Natural killer cell (primary cell): Measurements from ENCODE around the gene LAMA5. TPM values are rescaled to one million over a fixed set of nuclear protein-coding genes. Genes with fewer than 3 reads are reported as not detected.

Experiments used
- ATAC-seq, 3 donors: fragments of 150-1000 bp in 2 of 3; fragments of 200-7000 bp in 1 of 3; cut with Tn5 transposase; 1 replicate in 1 of 3; 2 replicates in 2 of 3; pipeline ENCODE4 v1.10.0; 2021; ENCODE audit warnings: mild to moderate bottlenecking in 2 of 3, moderate library complexity in 2 of 3
- DNase-seq, 2 donors: peaks; one replicate each; pipeline versions ENCODE4 v3.0.0 to v3.0.0-alpha.2; 2013 to 2021; ENCODE audit warnings: mixed read lengths in 1 of 2
- H3K27ac ChIP-seq: one replicate; pipeline ENCODE4 v1.5.1; 2013; ENCODE audit warnings: mild to moderate bottlenecking, low read length
- H3K27me3 ChIP-seq: one replicate; pipeline ENCODE4 v1.6.1; 2013; ENCODE audit warnings: low read length; ENCODE audit not compliant: control insufficient read depth, insufficient read depth
- H3K36me3 ChIP-seq: one replicate; pipeline ENCODE4 v1.6.1; 2013; ENCODE audit warnings: low read length; ENCODE audit not compliant: control insufficient read depth, insufficient read depth
- H3K4me1 ChIP-seq: one replicate; pipeline ENCODE4 v1.6.1; 2013; ENCODE audit warnings: low read length; ENCODE audit not compliant: control insufficient read depth, insufficient read depth
- H3K4me3 ChIP-seq: one replicate; pipeline ENCODE4 v1.5.1; 2013; ENCODE audit warnings: low read length
- H3K9me3 ChIP-seq: one replicate; pipeline ENCODE4 v1.6.1; 2013; ENCODE audit warnings: low read length; ENCODE audit not compliant: control insufficient read depth, insufficient read depth
- H3K27ac Mint-ChIP-seq, 2 donors: one replicate each; pipeline ENCODE4 v1.8.0; 2022; ENCODE audit warnings: mild to moderate bottlenecking in 2 of 2, mixed read lengths in 2 of 2, moderate library complexity in 1 of 2
- H3K27me3 Mint-ChIP-seq, 2 donors: one replicate each; pipeline ENCODE4 v1.8.0; 2022; ENCODE audit warnings: low read depth in 2 of 2, mixed read lengths in 2 of 2
- H3K36me3 Mint-ChIP-seq: one replicate; pipeline ENCODE4 v1.8.0; 2022; ENCODE audit warnings: mixed read lengths
- H3K4me1 Mint-ChIP-seq, 2 donors: one replicate each; pipeline ENCODE4 v1.8.0; 2022; ENCODE audit warnings: mixed read lengths in 2 of 2
- H3K4me3 Mint-ChIP-seq: one replicate; pipeline ENCODE4 v1.8.0; 2022; ENCODE audit warnings: mild to moderate bottlenecking, moderate library complexity, mixed read lengths
- H3K9me3 Mint-ChIP-seq, 2 donors: one replicate each; pipeline ENCODE4 v1.8.0; 2022; ENCODE audit warnings: mixed read lengths in 2 of 2
- WGBS: methylation state at CpG from one replicate; pipeline ENCODE4 v1.1.7; 2013; ENCODE audit warnings: missing lambda C conversion rate; ENCODE audit not compliant: insufficient coverage; 5-methylcytosine and 5-hydroxymethylcytosine counted together
- intact Hi-C: fragments of 100-400 bp; cut with micrococcal nuclease; formaldehyde crosslinking; loops from one replicate; pipeline ENCODE4 v1.14.2; 2022
- total RNA-seq, 4 donors: library from RNA; stranded (reverse); fragments of 120-200 nt in 1 of 4; gene quantifications; one replicate each; pipeline versions ENCODE4 v1.2.3 to v1.2.4, GENCODE V29; 2013 to 2022
- TF ChIP-seq, protein P1 (sequence below): fragments of 200-600 bp; IDR thresholded peaks from one replicate; pipeline ENCODE4 v1.8.0; 2022; ENCODE audit warnings: antibody characterized with exemption

LAMA5 gene
- total RNA-seq, 3 donors from 2014 or later (not counting 1 experiment from before 2014, with no cell fraction given): 1.0 to 4.3 (median 1.4) TPM

DNA sequence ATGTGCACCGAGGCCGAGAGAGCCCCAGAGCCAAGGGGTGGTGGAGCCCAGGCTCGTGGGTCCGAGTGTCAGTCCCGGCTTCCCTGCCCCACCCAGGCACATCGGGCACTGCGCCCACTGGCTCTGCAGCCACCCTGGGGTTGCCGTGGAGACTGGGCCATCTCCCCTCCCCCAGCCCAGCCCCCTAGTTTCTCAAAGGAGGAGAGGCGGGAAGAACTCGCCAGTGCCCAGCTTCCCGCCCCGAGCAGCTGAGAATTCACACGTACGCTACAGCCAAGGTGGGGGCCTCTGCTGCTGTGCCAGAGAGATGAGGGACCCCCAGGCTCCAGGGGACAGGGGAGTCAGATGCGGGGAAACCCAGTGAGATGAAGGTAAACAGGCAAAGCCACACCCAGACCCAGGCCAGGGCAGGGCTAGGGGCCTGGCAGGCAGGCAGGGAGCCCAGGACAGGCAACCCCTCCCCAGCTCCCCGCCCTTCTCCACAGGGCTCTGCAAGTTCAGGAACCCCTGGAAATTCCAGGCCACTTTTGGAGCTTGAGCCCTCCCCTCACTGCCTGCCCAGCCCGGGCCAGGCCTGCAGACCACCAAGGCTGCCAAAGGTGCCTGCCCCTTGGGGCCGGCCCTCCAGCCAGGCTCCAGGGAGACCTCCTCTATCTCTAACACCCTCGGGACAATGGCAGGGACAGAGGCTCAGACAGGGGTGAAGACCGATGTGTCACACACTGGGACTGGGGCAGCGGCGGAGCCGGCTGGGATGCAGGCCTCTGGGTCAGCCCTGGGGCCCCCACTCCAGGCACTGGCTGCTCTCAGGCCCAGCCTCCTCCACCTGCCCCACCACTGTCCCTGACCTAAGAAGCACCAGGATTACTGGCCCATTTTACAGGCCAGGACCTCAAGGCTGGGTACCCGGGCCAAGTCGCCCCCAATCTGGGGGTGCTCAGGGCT is 6.0 kb downstream of the LAMA5 start:
- Mint-ChIP-seq H3K36me3 (no peaks in the 10 kb centered on the region), H3K27ac (no peak overlapping the region), H3K4me3 (no peak overlapping the region), H3K4me1 (no peaks in the 10 kb centered on the region), H3K27me3 (peaks cover 0 to 11% of the 10 kb centered on the region in 2 donors), H3K9me3 (no peaks in the 10 kb centered on the region)
- H3K27me3 ChIP-seq: peaks cover 5% of the 10 kb centered on the region
- ATAC-seq (no peak), DNase-seq (no peak)
- H3K4me3 ChIP-seq: no peak overlapping the region
- no peak overlapping the region for H3K27ac ChIP-seq
- H3K4me1 ChIP-seq: peaks cover 2% of the 10 kb centered on the region
- H3K36me3 ChIP-seq: no peaks in the 10 kb centered on the region
- no peaks in the 10 kb centered on the region for H3K9me3 ChIP-seq
- WGBS: 83% methylated on average over 25 of the region's 25 CpGs
- TF ChIP-seq, protein P1, sequence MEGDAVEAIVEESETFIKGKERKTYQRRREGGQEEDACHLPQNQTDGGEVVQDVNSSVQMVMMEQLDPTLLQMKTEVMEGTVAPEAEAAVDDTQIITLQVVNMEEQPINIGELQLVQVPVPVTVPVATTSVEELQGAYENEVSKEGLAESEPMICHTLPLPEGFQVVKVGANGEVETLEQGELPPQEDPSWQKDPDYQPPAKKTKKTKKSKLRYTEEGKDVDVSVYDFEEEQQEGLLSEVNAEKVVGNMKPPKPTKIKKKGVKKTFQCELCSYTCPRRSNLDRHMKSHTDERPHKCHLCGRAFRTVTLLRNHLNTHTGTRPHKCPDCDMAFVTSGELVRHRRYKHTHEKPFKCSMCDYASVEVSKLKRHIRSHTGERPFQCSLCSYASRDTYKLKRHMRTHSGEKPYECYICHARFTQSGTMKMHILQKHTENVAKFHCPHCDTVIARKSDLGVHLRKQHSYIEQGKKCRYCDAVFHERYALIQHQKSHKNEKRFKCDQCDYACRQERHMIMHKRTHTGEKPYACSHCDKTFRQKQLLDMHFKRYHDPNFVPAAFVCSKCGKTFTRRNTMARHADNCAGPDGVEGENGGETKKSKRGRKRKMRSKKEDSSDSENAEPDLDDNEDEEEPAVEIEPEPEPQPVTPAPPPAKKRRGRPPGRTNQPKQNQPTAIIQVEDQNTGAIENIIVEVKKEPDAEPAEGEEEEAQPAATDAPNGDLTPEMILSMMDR: no peak
- intact Hi-C loops: no loop called here

DNA sequence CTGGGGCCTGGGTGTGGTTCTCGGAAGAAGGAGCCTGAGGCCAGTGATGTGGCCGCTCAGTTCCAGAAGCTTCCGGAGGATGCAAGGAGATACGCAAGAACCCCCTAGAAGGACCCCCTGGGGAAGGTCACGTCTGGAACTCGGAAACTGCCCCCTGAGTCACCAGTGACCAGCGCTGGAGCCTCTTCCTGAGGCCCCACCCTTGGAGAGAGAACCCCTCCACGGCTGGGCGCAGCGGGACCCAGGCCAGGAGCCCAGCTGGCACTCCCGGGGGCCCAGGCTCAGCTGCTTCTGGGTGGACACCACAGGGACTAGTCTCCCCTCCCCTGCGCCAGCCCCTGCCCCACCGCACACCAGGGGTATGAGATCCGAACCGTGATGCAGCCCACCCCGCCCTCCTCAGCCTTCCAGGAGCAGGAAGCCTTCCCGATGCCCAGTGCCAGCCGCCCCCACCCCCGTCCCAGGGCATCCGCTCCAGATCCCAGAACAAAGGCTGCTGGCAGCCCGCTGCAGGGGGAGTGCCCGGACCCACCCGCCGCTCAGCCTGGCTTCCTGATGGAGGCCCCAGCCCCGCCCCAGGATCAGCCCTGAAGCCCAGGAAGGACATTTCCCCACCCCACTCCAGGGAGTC is 7.5 kb downstream of the LAMA5 start:
- H3K27ac Mint-ChIP-seq: no peak overlapping the region
- Histone ChIP-seq H3K27me3 (no peaks in the 10 kb centered on the region), H3K27ac (no peak overlapping the region), H3K4me3 (no peak overlapping the region), H3K9me3 (no peaks in the 10 kb centered on the region), H3K4me1 (no peaks in the 10 kb centered on the region), H3K36me3 (no peaks in the 10 kb centered on the region)
- H3K9me3 Mint-ChIP-seq: no peaks in the 10 kb centered on the region
- H3K36me3 Mint-ChIP-seq: no peaks in the 10 kb centered on the region
- DNase-seq: no peak
- H3K4me3 Mint-ChIP-seq: no peak overlapping the region
- no peaks in the 10 kb centered on the region for H3K4me1 Mint-ChIP-seq
- H3K27me3 Mint-ChIP-seq: peaks cover 0 to under 1% of the 10 kb centered on the region in 2 donors
- intact Hi-C loops: no loop called here
- no peak for ATAC-seq
- 84% methylated on average over 25 of the region's 25 CpGs for WGBS
- TF ChIP-seq, protein P1: no peak

GRCh38 chr20:62359043-62359490 is 8.0 kb downstream of the LAMA5 start:
- Histone ChIP-seq H3K36me3 (no peaks in the 10 kb centered on the region), H3K9me3 (no peaks in the 10 kb centered on the region), H3K4me1 (no peaks in the 10 kb centered on the region), H3K27ac (no peak overlapping the region), H3K4me3 (no peak overlapping the region), H3K27me3 (no peaks in the 10 kb centered on the region)
- no peak for ATAC-seq
- no peak overlapping the region for H3K27ac Mint-ChIP-seq
- DNase-seq: no peak
- H3K36me3 Mint-ChIP-seq: no peaks in the 10 kb centered on the region
- H3K27me3 Mint-ChIP-seq: no peaks in the 10 kb centered on the region
- 92% methylated on average over 16 of the region's 16 CpGs for WGBS
- no peaks in the 10 kb centered on the region for H3K9me3 Mint-ChIP-seq
- TF ChIP-seq, protein P1: no peak
- H3K4me1 Mint-ChIP-seq: no peaks in the 10 kb centered on the region
- H3K4me3 Mint-ChIP-seq: no peak overlapping the region
- intact Hi-C loops: no loop called here
